ENCODE data around the gene PAPOLG. TPM values are rescaled to one million over a fixed set of nuclear protein-coding genes. Genes with fewer than 3 reads are reported as not detected.

PAPOLG gene
- total and polyA plus RNA-seq, 2 of the 4 experiments (the other 2 are of a cell fraction) = 3.5 to 12.4 TPM

- CTCF ChIA-PET = no interaction called here
- no peak overlapping the region for H2BK120ac ChIP-seq (ENCODE audit: low read depth, low read length)
- H2BK15ac ChIP-seq (ENCODE audit: low read depth, low read length) = no peak overlapping the region
- H3K56ac ChIP-seq (ENCODE audit: extremely low read depth, insufficient read depth, low read length) = no peak overlapping the region
- H3K9me3 ChIP-seq (ENCODE audit: control insufficient read depth, insufficient read depth, low read length) = no peaks in the 10 kb centered on the region
- H3K79me1 ChIP-seq (ENCODE audit: low read depth in 1 of 2, low read length in 2 of 2) = no peaks in the 10 kb centered on the region
- no peak overlapping the region for H3K27ac ChIP-seq (ENCODE audit: insufficient read depth, low read length)
- TF ChIP-seq NFE2L2 (IDR thresholded peaks at IDR 0.05; ENCODE audit: low read depth, low read length) (no peak), MAZ (IDR thresholded peaks at IDR 0.05; ENCODE audit: borderline replicate concordance, low read depth, low read length) (no peak), MAFK (IDR thresholded peaks at IDR 0.05; ENCODE audit: low read depth, low read length) (no peak), SMC3 (IDR thresholded peaks at IDR 0.05; ENCODE audit: low read depth, low read length) (no peak), USF2 (IDR thresholded peaks at IDR 0.05; ENCODE audit: low read depth, low read length) (no peak), RCOR1 (IDR thresholded peaks at IDR 0.05; ENCODE audit: insufficient replicate concordance, low read length) (no peak), POLR2A (IDR thresholded peaks at IDR 0.05; ENCODE audit: low read depth, low read length) (no peak), FOS (IDR thresholded peaks at IDR 0.05; ENCODE audit: low read depth, low read length) (no peak), RAD21 (IDR thresholded peaks at IDR 0.05; ENCODE audit: low read length) (no peak), RFX5 (IDR thresholded peaks at IDR 0.05; ENCODE audit: low read depth, low read length) (no peak), CHD1 (IDR thresholded peaks at IDR 0.05; ENCODE audit: low read depth, low read length) (no peak), BHLHE40 (IDR thresholded peaks at IDR 0.05; ENCODE audit: low read depth, low read length) (no peak)
- no peak overlapping the region for H2BK5ac ChIP-seq (ENCODE audit: low read depth, low read length, poor library complexity, severe bottlenecking)
- POLR2A ChIA-PET (ENCODE audit: unreplicated experiment) = no interaction called here
- no peak overlapping the region for H2AK5ac ChIP-seq (ENCODE audit: low read depth, low read length)
- no peak overlapping the region for H4K5ac ChIP-seq (ENCODE audit: low read depth, low read length)
- no peak overlapping the region for H4K8ac ChIP-seq (ENCODE audit: low read depth in 2 of 2, low read length in 2 of 2)
- no peak overlapping the region for H3K9ac ChIP-seq (ENCODE audit: low read depth, low read length)
- intact Hi-C loops (cut with micrococcal nuclease) (no loop called here), dilution Hi-C loops (cut with HindIII; ENCODE audit: low sequenced_read_pairs, unreplicated experiment) (no loop called here), in situ Hi-C loops (cut with MboI; ENCODE audit: low sequenced_read_pairs) (no loop called here)
- no peak overlapping the region for H2AFZ ChIP-seq (replicated peaks; ENCODE audit: low read length, poor library complexity)
- H4K20me1 ChIP-seq (ENCODE audit: insufficient read depth, low read length) = no peaks in the 10 kb centered on the region
- peaks cover 19% of the 10 kb centered on the region for H3K27me3 ChIP-seq (ENCODE audit: control insufficient read depth, insufficient read depth, low read length)
- BruUV-seq (replicated peaks) = no TSS peak
- H3K4ac ChIP-seq (ENCODE audit: low read depth, low read length) = no peak overlapping the region
- no peaks in the 10 kb centered on the region for H3K4me1 ChIP-seq (ENCODE audit: control insufficient read depth, insufficient read depth, low read length)
- no peak overlapping the region for H2BK20ac ChIP-seq (ENCODE audit: low read depth, low read length)
- no peaks in the 10 kb centered on the region for H3K36me3 ChIP-seq (ENCODE audit: control insufficient read depth, insufficient read depth, low read length)
- DNase-seq (no peak), ATAC-seq (ENCODE audit: low read depth) (no peak)
- no peak overlapping the region for H3K18ac ChIP-seq (ENCODE audit: low read depth, low read length)
- H3K14ac ChIP-seq (replicated peaks; ENCODE audit: low read depth, low read length) = no peak overlapping the region
- no peak overlapping the region for H4K91ac ChIP-seq (ENCODE audit: insufficient read depth, low read depth, low read length)
- no peak overlapping the region for H2AK9ac ChIP-seq (replicated peaks; ENCODE audit: low read depth, low read length, poor library complexity)
- no peaks in the 10 kb centered on the region for H3K9me1 ChIP-seq (ENCODE audit: insufficient read depth, low read length)
- H3K4me2 ChIP-seq (ENCODE audit: low read depth, low read length) = no peak overlapping the region
- no peak overlapping the region for H3K23ac ChIP-seq (ENCODE audit: low read depth, low read length)
- 69% methylated on average over 2 of the region's 13 CpGs; no CpG with 5 or more reads in 1 of the 2 experiments for WGBS, 2 experiments (ENCODE audit: extremely low coverage in 2 of 2, insufficient read length in 1 of 2)
- no peak overlapping the region for H3K4me3 ChIP-seq (ENCODE audit: insufficient read depth, low read depth, low read length)
Observed at GRCh38 chr2:60819936-60820335, 63.9 kb downstream of the PAPOLG start.
